Measurements from ENCODE around the gene BRCA2. TPM values are rescaled to one million over a fixed set of nuclear protein-coding genes. Genes with fewer than 3 reads are reported as not detected.

BRCA2 gene
- total and polyA plus RNA-seq, 2 donors (not counting 1 experiment from before 2014, with no cell fraction given), result 1.2 to 6.0 TPM

DNA sequence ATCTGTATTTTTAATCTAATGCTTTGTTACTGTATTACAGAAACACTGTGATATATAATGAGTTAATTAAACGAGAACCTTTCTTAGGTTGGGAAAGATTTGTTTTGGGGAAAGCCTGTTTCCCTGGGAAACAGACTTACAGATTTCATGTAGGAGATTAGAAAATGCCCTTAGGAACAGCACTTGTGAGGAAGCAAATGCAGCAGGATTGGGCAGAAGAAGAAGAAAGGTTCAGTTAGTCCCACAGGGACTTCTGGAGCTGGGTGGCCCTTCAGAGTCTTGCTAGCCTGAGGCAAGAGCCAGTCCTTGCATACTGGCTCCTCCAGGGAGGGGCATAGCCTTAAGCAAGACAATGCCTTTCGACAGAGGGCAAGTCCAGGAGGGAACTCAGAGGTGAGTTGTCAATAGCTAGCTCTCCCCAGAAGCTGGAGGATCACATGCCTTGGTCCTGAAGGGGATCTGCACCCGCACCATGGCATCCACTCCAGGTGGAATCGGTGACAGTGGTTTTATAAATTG, 75.9 kb downstream of the BRCA2 start:
- 100% methylated on average over 2 of the region's 4 CpGs for WGBS (ENCODE audit: insufficient coverage)
- no peak for ATAC-seq (ENCODE audit: low read depth)

GRCh38 chr13:32403108-32403507, 87.8 kb downstream of the BRCA2 start:
- H3K4me2 ChIP-seq (replicated peaks; ENCODE audit: low read depth, low read length, poor library complexity, severe bottlenecking), result no peak overlapping the region
- intact Hi-C loops (cut with micrococcal nuclease), result no loop called here
- no peaks in the 10 kb centered on the region for H3K27me3 ChIP-seq (replicated peaks in 1 of 4; ENCODE audit: control extremely low read depth in 1 of 4, control insufficient read depth in 3 of 4, insufficient read depth in 4 of 4, low read length in 3 of 4)
- Mint-ChIP-seq H3K27ac (no peak overlapping the region), H3K9me3 (ENCODE audit: insufficient read depth) (no peaks in the 10 kb centered on the region), H3K4me3 (no peak overlapping the region), H3K4me1 (peaks cover under 1% of the 10 kb centered on the region), H3K27me3 (no peaks in the 10 kb centered on the region)
- no peaks in the 10 kb centered on the region for H3K4me1 ChIP-seq (ENCODE audit: control insufficient read depth in 2 of 2, insufficient read depth in 2 of 2, low read length in 2 of 2)
- ATAC-seq (ENCODE audit: low read depth) (no peak), DNase-seq (no peak)
- POLR2A ChIA-PET, result no interaction called here
- H2AFZ ChIP-seq (ENCODE audit: insufficient read depth, low read depth, low read length, poor library complexity, severe bottlenecking), result no peak overlapping the region
- 100% methylated on average over 1 of the region's 4 CpGs for WGBS (ENCODE audit: insufficient coverage)
- CTCF ChIA-PET, result interaction anchor here (1.3 kb wide), 1 partner anchor 21 kb away, joined by 3 read pairs; no protein-coding TSS in a partner anchor
- H3K36me3 ChIP-seq (replicated peaks in 1 of 2; ENCODE audit: control extremely low read depth in 1 of 2, control insufficient read depth in 1 of 2, extremely low read depth in 1 of 2, insufficient read depth in 2 of 2, low read length in 1 of 2), result peaks cover 14 to 47% of the 10 kb centered on the region in 2 experiments
- no peak overlapping the region for H3K4me3 ChIP-seq (ENCODE audit: control extremely low read depth in 1 of 5, extremely low read depth in 1 of 5, insufficient read depth in 1 of 5, low read depth in 2 of 5, low read length in 4 of 5)
- H4K20me1 ChIP-seq (ENCODE audit: control insufficient read depth, insufficient read depth, low read length, poor library complexity, severe bottlenecking), result peaks cover 4% of the 10 kb centered on the region
- TF ChIP-seq EZH2 (IDR thresholded peaks at IDR 0.05; ENCODE audit: borderline replicate concordance, insufficient read depth, low read depth, low read length, poor library complexity, severe bottlenecking), result no peak
- TF ChIP-seq, protein P1, sequence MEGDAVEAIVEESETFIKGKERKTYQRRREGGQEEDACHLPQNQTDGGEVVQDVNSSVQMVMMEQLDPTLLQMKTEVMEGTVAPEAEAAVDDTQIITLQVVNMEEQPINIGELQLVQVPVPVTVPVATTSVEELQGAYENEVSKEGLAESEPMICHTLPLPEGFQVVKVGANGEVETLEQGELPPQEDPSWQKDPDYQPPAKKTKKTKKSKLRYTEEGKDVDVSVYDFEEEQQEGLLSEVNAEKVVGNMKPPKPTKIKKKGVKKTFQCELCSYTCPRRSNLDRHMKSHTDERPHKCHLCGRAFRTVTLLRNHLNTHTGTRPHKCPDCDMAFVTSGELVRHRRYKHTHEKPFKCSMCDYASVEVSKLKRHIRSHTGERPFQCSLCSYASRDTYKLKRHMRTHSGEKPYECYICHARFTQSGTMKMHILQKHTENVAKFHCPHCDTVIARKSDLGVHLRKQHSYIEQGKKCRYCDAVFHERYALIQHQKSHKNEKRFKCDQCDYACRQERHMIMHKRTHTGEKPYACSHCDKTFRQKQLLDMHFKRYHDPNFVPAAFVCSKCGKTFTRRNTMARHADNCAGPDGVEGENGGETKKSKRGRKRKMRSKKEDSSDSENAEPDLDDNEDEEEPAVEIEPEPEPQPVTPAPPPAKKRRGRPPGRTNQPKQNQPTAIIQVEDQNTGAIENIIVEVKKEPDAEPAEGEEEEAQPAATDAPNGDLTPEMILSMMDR (IDR thresholded peaks at IDR 0.05), result no peak
- no peaks in the 10 kb centered on the region for H3K9me3 ChIP-seq (ENCODE audit: control extremely low read depth in 1 of 3, control insufficient read depth in 2 of 3, insufficient read depth in 1 of 3, low read length in 2 of 3)
- no peak overlapping the region for H3K27ac ChIP-seq (ENCODE audit: low read length in 2 of 2)
- no peak overlapping the region for H3K9ac ChIP-seq (ENCODE audit: low read length)
- no peaks in the 10 kb centered on the region for H3K79me2 ChIP-seq (ENCODE audit: control insufficient read depth, insufficient read depth, low read length)

More for the DNA sequence above, 75.9 kb downstream of the BRCA2 start:
- H3K79me2 ChIP-seq (ENCODE audit: control insufficient read depth, insufficient read depth, low read length), result no peaks in the 10 kb centered on the region
- H4K20me1 ChIP-seq (ENCODE audit: control insufficient read depth, insufficient read depth, low read length, poor library complexity, severe bottlenecking), result no peaks in the 10 kb centered on the region
- Mint-ChIP-seq H3K9me3 (ENCODE audit: insufficient read depth) (no peaks in the 10 kb centered on the region), H3K27me3 (no peaks in the 10 kb centered on the region), H3K4me3 (no peak overlapping the region), H3K27ac (no peak overlapping the region), H3K4me1 (peaks cover 5% of the 10 kb centered on the region)
- H3K9me3 ChIP-seq (ENCODE audit: control extremely low read depth in 1 of 3, control insufficient read depth in 2 of 3, insufficient read depth in 1 of 3, low read length in 2 of 3), result no peaks in the 10 kb centered on the region
- CTCF ChIA-PET, result no interaction called here
- peaks cover 0 to 3% of the 10 kb centered on the region in 2 donors for H3K4me1 ChIP-seq (ENCODE audit: control insufficient read depth in 2 of 2, insufficient read depth in 2 of 2, low read length in 2 of 2)
- no peaks in the 10 kb centered on the region for H3K27me3 ChIP-seq (replicated peaks in 1 of 4; ENCODE audit: control extremely low read depth in 1 of 4, control insufficient read depth in 3 of 4, insufficient read depth in 4 of 4, low read length in 3 of 4)
- H3K36me3 ChIP-seq (replicated peaks in 1 of 2; ENCODE audit: control extremely low read depth in 1 of 2, control insufficient read depth in 1 of 2, extremely low read depth in 1 of 2, insufficient read depth in 2 of 2, low read length in 1 of 2), result no peaks in the 10 kb centered on the region
- POLR2A ChIA-PET, result no interaction called here
- intact Hi-C loops (cut with micrococcal nuclease), result no loop called here
- H3K4me2 ChIP-seq (replicated peaks; ENCODE audit: low read depth, low read length, poor library complexity, severe bottlenecking), result no peak overlapping the region
- H3K4me3 ChIP-seq (ENCODE audit: control extremely low read depth in 1 of 5, extremely low read depth in 1 of 5, insufficient read depth in 1 of 5, low read depth in 2 of 5, low read length in 4 of 5), result no peak overlapping the region
- TF ChIP-seq EZH2 (IDR thresholded peaks at IDR 0.05; ENCODE audit: borderline replicate concordance, insufficient read depth, low read depth, low read length, poor library complexity, severe bottlenecking), result no peak
- TF ChIP-seq, protein P1 (IDR thresholded peaks at IDR 0.05), result no peak
- no peak for DNase-seq
- H3K27ac ChIP-seq (ENCODE audit: low read length in 2 of 2), result no peak overlapping the region
- H2AFZ ChIP-seq (ENCODE audit: insufficient read depth, low read depth, low read length, poor library complexity, severe bottlenecking), result no peak overlapping the region
- no peak overlapping the region for H3K9ac ChIP-seq (ENCODE audit: low read length)

Measured in B cell (primary cell).